ENCODE measurements around the gene CD300E.

CD300E gene

DNA sequence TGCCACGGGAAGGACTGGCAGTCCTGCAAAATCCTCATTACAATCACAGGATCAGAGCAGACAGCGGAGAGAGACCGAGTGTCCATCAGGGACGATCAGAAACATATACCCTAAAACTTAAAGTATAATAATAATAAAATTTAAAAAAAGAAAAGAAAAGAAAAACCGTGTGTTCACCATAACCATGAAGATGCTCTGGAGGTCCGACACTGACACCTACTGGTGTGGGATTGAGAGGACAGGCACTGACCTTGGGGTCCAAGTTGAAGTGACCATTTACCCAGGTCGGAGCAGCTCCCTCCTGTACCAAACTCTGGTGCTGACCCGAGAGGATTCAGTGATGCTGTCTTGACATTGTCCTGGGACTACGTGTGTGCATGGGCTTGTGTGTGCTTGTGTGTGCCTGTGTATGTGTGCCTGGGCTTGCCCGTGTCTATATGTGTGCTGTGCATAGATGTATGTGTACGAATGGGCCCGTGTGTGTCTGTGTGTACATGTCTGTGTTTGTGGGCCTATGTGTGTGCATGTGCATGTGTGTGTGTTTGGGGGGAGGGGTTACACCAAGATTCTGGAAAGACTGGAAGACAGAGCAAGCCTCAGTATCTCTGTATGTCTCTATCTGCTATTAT is 21.5 kb downstream of the CD300E start:
- Histone ChIP-seq H3K27me3 (ENCODE audit: control insufficient read depth, insufficient read depth, low read length, poor library complexity, severe bottlenecking) (no peaks in the 10 kb centered on the region), H3K27ac (ENCODE audit: insufficient read depth, low read depth, low read length, poor library complexity, severe bottlenecking) (no peak overlapping the region), H3K4me3 (ENCODE audit: insufficient read depth, low read depth, low read length) (no peak overlapping the region), H3K9me3 (ENCODE audit: control insufficient read depth, low read length) (no peaks in the 10 kb centered on the region), H3K4me1 (ENCODE audit: control insufficient read depth, insufficient read depth, low read length) (peaks cover 16% of the 10 kb centered on the region), H3K36me3 (ENCODE audit: control insufficient read depth, insufficient read depth, low read length) (no peaks in the 10 kb centered on the region)
- WGBS, 2 experiments = 56 to 59% methylated on average over 9 to 12 of the region's 12 CpGs

- Histone ChIP-seq H3K4me1 (ENCODE audit: control insufficient read depth, insufficient read depth, low read length) (peaks cover 16% of the 10 kb centered on the region), H3K9me3 (ENCODE audit: control insufficient read depth, low read length) (no peaks in the 10 kb centered on the region), H3K4me3 (ENCODE audit: insufficient read depth, low read depth, low read length) (no peak overlapping the region), H3K27ac (ENCODE audit: insufficient read depth, low read depth, low read length, poor library complexity, severe bottlenecking) (no peak overlapping the region), H3K36me3 (ENCODE audit: control insufficient read depth, insufficient read depth, low read length) (no peaks in the 10 kb centered on the region), H3K27me3 (ENCODE audit: control insufficient read depth, insufficient read depth, low read length, poor library complexity, severe bottlenecking) (no peaks in the 10 kb centered on the region)
- WGBS, 2 experiments = 84 to 87% methylated on average over 10 of the region's 10 CpGs
Measured at GRCh38 chr17:74599448-74599939, 24.0 kb downstream of the CD300E start.

- Histone ChIP-seq H3K27ac (ENCODE audit: insufficient read depth, low read depth, low read length, poor library complexity, severe bottlenecking) (no peak overlapping the region), H3K27me3 (ENCODE audit: control insufficient read depth, insufficient read depth, low read length, poor library complexity, severe bottlenecking) (no peaks in the 10 kb centered on the region), H3K36me3 (ENCODE audit: control insufficient read depth, insufficient read depth, low read length) (no peaks in the 10 kb centered on the region), H3K4me3 (ENCODE audit: insufficient read depth, low read depth, low read length) (no peak overlapping the region), H3K4me1 (ENCODE audit: control insufficient read depth, insufficient read depth, low read length) (peaks cover 11% of the 10 kb centered on the region), H3K9me3 (ENCODE audit: control insufficient read depth, low read length) (no peaks in the 10 kb centered on the region)
- WGBS, 2 experiments = 56 to 60% methylated on average over 3 of the region's 3 CpGs
Measured at GRCh38 chr17:74599023-74599399, 24.5 kb downstream of the CD300E start.

- H3K27me3 ChIP-seq (ENCODE audit: control insufficient read depth, insufficient read depth, low read length, poor library complexity, severe bottlenecking) = no peaks in the 10 kb centered on the region
- WGBS, 2 experiments = 75 to 79% methylated on average over 4 of the region's 4 CpGs
- H3K27ac ChIP-seq (ENCODE audit: insufficient read depth, low read depth, low read length, poor library complexity, severe bottlenecking) = no peak overlapping the region
- H3K36me3 ChIP-seq (ENCODE audit: control insufficient read depth, insufficient read depth, low read length) = no peaks in the 10 kb centered on the region
- peaks cover 11% of the 10 kb centered on the region for H3K4me1 ChIP-seq (ENCODE audit: control insufficient read depth, insufficient read depth, low read length)
- H3K4me3 ChIP-seq (ENCODE audit: insufficient read depth, low read depth, low read length) = no peak overlapping the region
- no peaks in the 10 kb centered on the region for H3K9me3 ChIP-seq (ENCODE audit: control insufficient read depth, low read length)
Measured at GRCh38 chr17:74598346-74599022, 25.1 kb downstream of the CD300E start.

DNA sequence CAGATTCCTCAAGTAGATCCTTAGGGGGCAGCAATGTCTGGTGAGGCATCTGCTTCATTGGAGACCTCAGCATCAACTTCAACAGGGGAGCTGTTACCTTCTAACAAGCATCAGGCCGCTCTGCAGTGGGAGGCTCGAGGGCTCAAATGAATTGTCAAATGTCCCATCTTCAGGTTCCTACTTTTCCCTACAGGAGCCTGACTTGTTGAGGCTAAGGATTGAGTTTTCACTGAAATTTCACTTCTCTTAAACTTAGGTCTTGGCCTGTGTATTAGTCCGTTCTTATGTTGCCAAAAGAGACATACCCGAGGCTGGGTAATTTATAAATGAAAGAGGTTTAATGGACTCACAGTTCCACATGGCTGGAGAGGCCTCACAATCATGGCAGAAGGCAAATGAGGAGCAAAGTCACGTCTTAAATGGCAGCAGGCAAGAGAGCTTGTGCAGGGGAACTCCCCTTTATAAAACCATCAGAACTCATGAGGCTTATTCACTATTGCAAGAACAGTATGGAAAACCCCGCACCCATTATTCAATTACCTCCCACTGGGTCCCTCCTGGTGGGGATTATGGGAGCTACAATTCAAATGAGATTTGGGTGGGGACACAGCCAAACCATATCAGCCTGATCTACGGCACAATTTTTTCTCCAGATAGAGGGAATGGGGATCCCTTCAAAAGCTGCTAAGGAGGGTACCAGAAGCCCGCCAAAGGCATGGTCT is 26.3 kb downstream of the CD300E start:
- no peaks in the 10 kb centered on the region for H3K9me3 ChIP-seq (ENCODE audit: control insufficient read depth, low read length)
- 85 to 88% methylated on average over 8 of the region's 8 CpGs for WGBS, 2 experiments
- H3K27me3 ChIP-seq (ENCODE audit: control insufficient read depth, insufficient read depth, low read length, poor library complexity, severe bottlenecking) = no peaks in the 10 kb centered on the region
- no peaks in the 10 kb centered on the region for H3K36me3 ChIP-seq (ENCODE audit: control insufficient read depth, insufficient read depth, low read length)
- H3K27ac ChIP-seq (ENCODE audit: insufficient read depth, low read depth, low read length, poor library complexity, severe bottlenecking) = no peak overlapping the region
- no peak overlapping the region for H3K4me3 ChIP-seq (ENCODE audit: insufficient read depth, low read depth, low read length)
- peaks cover 2% of the 10 kb centered on the region for H3K4me1 ChIP-seq (ENCODE audit: control insufficient read depth, insufficient read depth, low read length)

- Histone ChIP-seq H3K27me3 (ENCODE audit: control insufficient read depth, insufficient read depth, low read length, poor library complexity, severe bottlenecking) (no peaks in the 10 kb centered on the region), H3K4me1 (ENCODE audit: control insufficient read depth, insufficient read depth, low read length) (no peaks in the 10 kb centered on the region), H3K4me3 (ENCODE audit: insufficient read depth, low read depth, low read length) (no peak overlapping the region), H3K27ac (ENCODE audit: insufficient read depth, low read depth, low read length, poor library complexity, severe bottlenecking) (no peak overlapping the region), H3K9me3 (ENCODE audit: control insufficient read depth, low read length) (no peaks in the 10 kb centered on the region), H3K36me3 (ENCODE audit: control insufficient read depth, insufficient read depth, low read length) (no peaks in the 10 kb centered on the region)
- WGBS, 2 experiments = 79 to 85% methylated on average over 6 of the region's 6 CpGs
Measured at GRCh38 chr17:74595037-74595750, 28.3 kb downstream of the CD300E start.

- H3K36me3 ChIP-seq (ENCODE audit: control insufficient read depth, insufficient read depth, low read length) = no peaks in the 10 kb centered on the region
- no peak within 1 kb of the TSS for H3K27ac ChIP-seq (ENCODE audit: insufficient read depth, low read depth, low read length, poor library complexity, severe bottlenecking)
- WGBS, 2 experiments = 89 to 90% methylated on average over 14 of the region's 14 CpGs
- H3K27me3 ChIP-seq (ENCODE audit: control insufficient read depth, insufficient read depth, low read length, poor library complexity, severe bottlenecking) = no peaks in the 10 kb centered on the region
- H3K9me3 ChIP-seq (ENCODE audit: control insufficient read depth, low read length) = no peaks in the 10 kb centered on the region
- H3K4me1 ChIP-seq (ENCODE audit: control insufficient read depth, insufficient read depth, low read length) = no peaks in the 10 kb centered on the region
- H3K4me3 ChIP-seq (ENCODE audit: insufficient read depth, low read depth, low read length) = no peak within 1 kb of the TSS
Measured at GRCh38 chr17:74592087-74592990, 31.2 kb downstream of the CD300E start, which contains the start of gene CD300LD. Gene CD300LD (minus strand): TSS chr17:74592283. CDS start chr17:74592202, 81 bp downstream.

GRCh38 chr17:74591503-74591902 is 32.0 kb downstream of the CD300E start:
- 86 to 100% methylated on average over 1 of the region's 1 CpG for WGBS, 2 experiments
- Histone ChIP-seq H3K4me1 (ENCODE audit: control insufficient read depth, insufficient read depth, low read length) (no peaks in the 10 kb centered on the region), H3K4me3 (ENCODE audit: insufficient read depth, low read depth, low read length) (no peak overlapping the region), H3K27ac (ENCODE audit: insufficient read depth, low read depth, low read length, poor library complexity, severe bottlenecking) (no peak overlapping the region), H3K9me3 (ENCODE audit: control insufficient read depth, low read length) (no peaks in the 10 kb centered on the region), H3K27me3 (ENCODE audit: control insufficient read depth, insufficient read depth, low read length, poor library complexity, severe bottlenecking) (no peaks in the 10 kb centered on the region), H3K36me3 (ENCODE audit: control insufficient read depth, insufficient read depth, low read length) (no peaks in the 10 kb centered on the region)

- 91 to 95% methylated on average over 5 of the region's 5 CpGs for WGBS, 2 experiments
- no peaks in the 10 kb centered on the region for H3K36me3 ChIP-seq (ENCODE audit: control insufficient read depth, insufficient read depth, low read length)
- no peak overlapping the region for H3K4me3 ChIP-seq (ENCODE audit: insufficient read depth, low read depth, low read length)
- no peaks in the 10 kb centered on the region for H3K4me1 ChIP-seq (ENCODE audit: control insufficient read depth, insufficient read depth, low read length)
- H3K27me3 ChIP-seq (ENCODE audit: control insufficient read depth, insufficient read depth, low read length, poor library complexity, severe bottlenecking) = no peaks in the 10 kb centered on the region
- no peaks in the 10 kb centered on the region for H3K9me3 ChIP-seq (ENCODE audit: control insufficient read depth, low read length)
- no peak overlapping the region for H3K27ac ChIP-seq (ENCODE audit: insufficient read depth, low read depth, low read length, poor library complexity, severe bottlenecking)
Measured at GRCh38 chr17:74585711-74586110, 37.8 kb downstream of the CD300E start.

All from ectodermal cell (in vitro differentiated cells).